HG02943 (cell line): ENCODE results near the gene YTHDC1.
"Not testable (repeated sequence)": the region's sequence is repeated elsewhere in the genome, so short reads cannot be mapped to it uniquely, and the experiment has no call there.

Experiments
- ATAC-seq: cut with Tn5 transposase; IDR thresholded peaks from one replicate; pipeline ENCODE4 v1.9.1; 2021; ENCODE audit warnings: mild to moderate bottlenecking, low read depth, moderate library complexity; ENCODE audit not compliant: unreplicated experiment

YTHDC1 gene

GRCh38 chr4:68349649-68350360 lies at the start of gene YTHDC1:
Gene YTHDC1, minus strand, starts transcription at chr4:68350090. Its CDS starts 337 bp downstream, at chr4:68349753.
- peak; percentile 97 for ATAC-seq

- no peak for ATAC-seq
Measured at GRCh38 chr4:68399306-68399705, 49.4 kb upstream of the YTHDC1 start.

- no peak for ATAC-seq
Measured at GRCh38 chr4:68396756-68397155, 46.9 kb upstream of the YTHDC1 start.

- ATAC-seq, result no peak
Measured at GRCh38 chr4:68391436-68391835, 41.5 kb upstream of the YTHDC1 start.

GRCh38 chr4:68390205-68390935 lies 40.5 kb upstream of the YTHDC1 start:
- ATAC-seq, result no peak

GRCh38 chr4:68389386-68389913 lies 39.6 kb upstream of the YTHDC1 start:
- ATAC-seq, result not testable (repeated sequence)

DNA sequence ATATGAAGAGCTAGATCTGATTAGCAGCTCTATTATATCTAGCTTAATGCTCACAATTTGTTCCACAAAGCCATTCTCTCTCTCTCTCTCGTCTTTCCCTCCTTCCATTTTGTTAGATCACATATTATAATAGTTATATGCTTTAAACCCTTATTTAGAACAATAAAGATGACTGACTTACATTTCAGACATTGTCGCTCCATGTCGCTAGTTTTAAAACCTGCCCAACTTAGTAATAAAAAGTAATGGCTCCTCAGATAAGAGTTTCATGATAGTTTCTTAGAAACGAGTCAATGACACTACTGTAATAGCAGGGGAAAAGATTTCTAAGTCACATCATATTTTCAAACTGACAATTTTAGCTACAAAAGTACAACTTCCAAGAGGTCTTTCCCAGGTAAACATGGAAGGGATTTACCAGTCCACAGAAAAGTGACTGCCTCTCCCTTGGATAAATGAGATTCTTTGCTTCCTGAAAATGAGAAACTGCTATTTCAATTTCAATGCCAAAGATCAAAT lies 38.5 kb upstream of the YTHDC1 start:
- ATAC-seq, result no peak

GRCh38 chr4:68385267-68385666 lies 35.4 kb upstream of the YTHDC1 start:
- no peak for ATAC-seq

GRCh38 chr4:68383115-68383514 lies 33.2 kb upstream of the YTHDC1 start:
- ATAC-seq, result no peak

DNA sequence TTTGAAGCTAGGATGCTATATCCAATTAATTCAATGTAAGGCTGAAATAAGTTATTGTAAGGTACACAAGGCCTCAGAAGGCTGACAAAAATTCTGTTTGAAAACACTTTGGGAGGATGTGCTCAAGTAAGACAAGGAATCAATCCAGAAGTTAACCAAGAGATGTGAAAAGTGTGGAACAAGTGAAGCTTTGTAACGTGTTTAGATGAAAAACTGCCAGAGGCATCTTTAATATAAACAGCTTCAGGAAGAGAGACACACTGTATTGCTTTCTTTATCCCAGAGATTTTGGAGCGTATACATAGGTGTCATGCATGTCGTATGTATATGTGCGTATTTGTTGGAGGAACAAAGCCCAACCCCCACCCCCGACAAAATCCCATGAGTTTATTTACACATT lies 28.3 kb upstream of the YTHDC1 start:
- no peak for ATAC-seq

DNA sequence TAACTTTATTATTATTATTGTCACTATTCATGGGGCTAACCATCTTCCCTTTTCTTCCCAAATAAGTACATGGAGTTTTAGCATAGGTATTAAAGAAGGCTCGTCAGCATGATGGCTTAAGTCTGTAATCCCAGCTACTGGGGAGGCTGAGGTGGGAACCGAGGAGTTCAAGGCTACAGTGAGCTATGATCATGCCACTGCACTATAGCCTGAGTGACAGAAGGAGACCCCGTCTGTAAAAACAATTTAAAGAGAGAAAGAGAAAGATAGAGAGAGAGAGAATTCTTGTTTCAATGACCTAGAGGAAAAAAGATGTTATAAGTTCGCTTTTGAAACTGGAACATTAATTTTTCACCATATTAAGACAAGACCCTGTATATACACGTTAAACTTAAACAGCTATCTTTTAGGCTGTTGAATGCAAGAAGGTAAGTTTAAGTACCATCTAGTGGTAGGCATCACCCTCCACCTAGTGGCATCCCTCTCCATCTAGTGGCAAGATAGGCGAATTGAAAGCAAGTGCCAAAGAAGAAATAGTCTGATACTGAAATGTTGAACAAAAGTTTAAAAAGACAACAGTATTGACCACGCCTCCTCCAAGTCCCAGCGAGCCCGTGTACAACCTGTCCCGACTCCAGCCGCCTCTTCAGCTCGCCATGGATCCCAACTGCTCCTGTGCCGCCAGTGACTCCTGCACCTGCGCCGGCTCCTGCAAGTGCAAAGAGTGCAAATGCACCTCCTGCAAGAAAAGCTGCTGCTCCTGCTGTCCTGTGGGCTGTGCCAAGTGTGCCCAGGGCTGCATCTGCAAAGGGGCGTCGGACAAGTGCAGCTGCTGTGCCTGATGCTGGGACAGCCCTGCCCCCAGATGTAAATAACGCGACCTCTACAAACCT lies 26.0 kb upstream of the YTHDC1 start:
- ATAC-seq, result peak; percentile 88

DNA sequence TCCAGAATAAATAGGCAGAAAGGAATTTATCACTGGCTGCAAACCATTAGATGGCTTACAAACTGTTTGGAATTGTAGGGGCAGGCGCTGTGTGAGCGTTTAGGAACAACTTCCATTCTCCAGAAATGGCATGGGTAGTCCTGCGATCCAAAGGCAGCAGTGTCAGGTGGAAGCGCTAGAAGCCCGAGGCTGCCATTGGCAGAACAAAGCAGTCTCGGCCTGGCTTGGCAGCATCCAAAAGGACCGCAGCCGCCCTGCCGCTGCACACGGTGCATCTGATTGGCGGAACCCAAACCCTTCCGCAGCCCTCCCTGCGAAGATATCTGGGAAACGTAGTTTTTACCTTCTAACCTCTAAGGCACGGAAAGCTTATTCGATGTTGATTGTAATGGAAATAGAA lies 23.6 kb upstream of the YTHDC1 start:
- peak; percentile 87 for ATAC-seq

DNA sequence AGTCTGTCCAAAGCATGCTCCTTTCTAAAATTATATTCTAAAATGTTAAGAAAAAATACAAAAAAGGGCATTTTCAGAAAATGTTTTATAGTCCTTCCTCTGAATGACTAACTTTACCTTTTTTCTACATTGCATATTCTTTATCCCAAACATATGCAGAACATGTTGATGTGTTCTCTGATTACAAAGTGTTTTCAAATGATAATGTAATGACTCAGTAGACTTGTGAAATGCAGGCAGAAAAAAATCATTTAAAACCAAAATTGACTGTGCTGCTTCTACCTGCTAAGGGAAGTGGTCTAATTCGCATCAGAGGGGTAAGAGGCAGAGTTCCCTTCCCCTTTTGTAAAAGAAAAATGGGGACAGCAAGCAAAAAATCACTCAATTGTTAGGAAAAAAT lies 22.7 kb upstream of the YTHDC1 start:
- no peak for ATAC-seq

- ATAC-seq, result no peak
Measured at GRCh38 chr4:68369142-68369805, 19.4 kb upstream of the YTHDC1 start.

GRCh38 chr4:68368691-68369131 lies 18.8 kb upstream of the YTHDC1 start:
- no peak for ATAC-seq

- no peak for ATAC-seq
Measured at GRCh38 chr4:68367835-68368234, 17.9 kb upstream of the YTHDC1 start.

DNA sequence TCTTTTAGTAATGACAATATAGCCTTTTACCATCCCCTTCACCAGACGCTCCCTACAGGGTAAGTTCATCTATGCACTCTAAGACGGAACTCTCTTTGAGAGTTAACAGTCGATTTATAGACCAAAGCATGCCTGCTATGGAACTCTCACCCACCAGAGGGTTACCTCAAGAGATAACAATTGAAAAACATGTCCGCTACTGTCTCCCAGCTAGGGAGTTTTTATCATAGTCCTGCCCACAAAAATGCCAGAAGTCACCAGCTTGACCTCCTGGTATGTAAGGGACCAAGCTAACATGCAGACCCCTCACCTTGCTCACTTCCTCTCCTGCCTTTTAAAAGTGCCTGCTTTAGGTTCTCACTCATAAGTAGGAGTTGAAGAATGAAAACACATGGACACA lies 16.7 kb upstream of the YTHDC1 start:
- ATAC-seq, result no peak

DNA sequence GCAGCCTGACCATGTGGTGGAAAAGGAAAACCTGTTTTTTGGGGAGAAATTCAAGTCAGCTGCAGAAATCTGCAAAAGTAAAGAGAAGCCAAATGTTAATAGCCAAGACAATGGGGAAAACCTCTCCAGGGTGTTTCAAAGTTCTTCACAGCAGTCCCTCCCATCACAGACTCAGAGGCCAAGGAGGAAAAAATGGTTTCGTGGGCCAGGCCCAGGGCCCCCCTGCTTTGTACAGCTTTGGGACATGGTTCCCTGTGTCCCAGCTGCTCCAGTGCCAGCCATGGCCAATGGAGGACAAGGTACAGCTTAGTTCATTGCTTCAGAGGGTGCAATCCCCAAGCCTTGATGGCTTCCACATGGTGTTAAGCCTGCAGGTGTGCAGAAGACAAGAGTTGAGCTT lies 15.2 kb upstream of the YTHDC1 start:
- ATAC-seq, result no peak

DNA sequence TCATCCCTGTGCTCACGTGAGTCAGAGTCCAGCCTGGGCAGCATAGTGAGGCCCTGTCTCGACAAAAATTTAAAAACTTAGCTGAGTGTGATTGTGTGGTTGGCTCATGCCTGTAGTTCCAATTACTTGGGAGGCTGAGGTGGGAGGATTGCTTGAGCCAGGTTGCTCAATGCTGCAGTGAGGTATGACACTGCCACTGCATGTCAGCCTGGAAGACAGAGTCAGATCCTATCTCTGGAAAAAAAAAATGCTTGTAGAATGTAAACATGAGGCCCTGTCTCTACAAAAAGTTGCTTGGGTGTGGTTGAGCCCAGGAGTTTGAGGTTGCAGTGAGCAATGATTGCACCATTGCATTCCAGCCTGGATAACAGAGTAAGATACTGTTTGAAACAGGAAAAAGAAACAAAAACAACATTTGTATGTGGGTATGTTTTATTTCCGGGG lies 11.3 kb upstream of the YTHDC1 start:
- ATAC-seq, result no peak
